Activated CD4-positive, alpha-beta T cell treated with anti-CD3 and anti-CD28 coated beads, Interleukin-2, amount 50 U/mL, for 1 hour (primary cell): ENCODE data around the gene RNU1-1.
"Not testable (repeated sequence)": the region's sequence is repeated elsewhere in the genome, so short reads cannot be mapped to it uniquely, and the experiment has no call there.

Experiments used
- DNase-seq: peaks from one replicate; pipeline ENCODE4 v3.0.0-alpha.2; 2020

RNU1-1 gene

DNA sequence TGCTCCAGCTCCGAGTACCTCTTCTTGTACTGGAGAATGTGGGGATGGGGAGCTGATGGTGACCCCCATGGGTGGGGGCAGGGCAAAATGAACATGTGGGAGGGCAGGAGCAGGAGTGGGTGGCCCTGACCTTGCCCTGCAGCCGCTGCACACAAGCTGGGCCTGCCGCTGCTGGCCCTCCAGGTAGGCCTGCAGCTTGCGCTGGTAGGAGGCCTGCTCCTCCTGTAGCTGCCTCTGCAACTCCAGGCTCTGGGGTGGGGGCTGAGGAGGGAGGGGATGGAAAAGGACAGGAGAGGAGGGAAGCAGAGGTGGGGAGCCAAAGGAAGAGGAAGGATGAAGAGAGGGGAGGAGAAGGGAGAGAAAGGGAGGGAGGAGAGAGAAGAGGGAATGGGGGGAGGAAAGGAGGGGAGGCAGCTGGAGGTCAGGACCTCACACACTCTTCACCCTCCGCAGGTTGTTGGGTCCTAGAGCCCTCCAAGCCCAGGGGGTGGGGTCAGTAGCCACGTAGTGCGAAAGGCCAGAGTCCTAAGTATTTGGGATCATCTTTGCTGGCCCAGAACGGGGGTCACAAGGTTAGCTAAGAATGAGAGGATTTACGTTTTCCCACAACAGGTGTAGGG is 22.9 kb downstream of the RNU1-1 start:
- DNase-seq: no peak

DNA sequence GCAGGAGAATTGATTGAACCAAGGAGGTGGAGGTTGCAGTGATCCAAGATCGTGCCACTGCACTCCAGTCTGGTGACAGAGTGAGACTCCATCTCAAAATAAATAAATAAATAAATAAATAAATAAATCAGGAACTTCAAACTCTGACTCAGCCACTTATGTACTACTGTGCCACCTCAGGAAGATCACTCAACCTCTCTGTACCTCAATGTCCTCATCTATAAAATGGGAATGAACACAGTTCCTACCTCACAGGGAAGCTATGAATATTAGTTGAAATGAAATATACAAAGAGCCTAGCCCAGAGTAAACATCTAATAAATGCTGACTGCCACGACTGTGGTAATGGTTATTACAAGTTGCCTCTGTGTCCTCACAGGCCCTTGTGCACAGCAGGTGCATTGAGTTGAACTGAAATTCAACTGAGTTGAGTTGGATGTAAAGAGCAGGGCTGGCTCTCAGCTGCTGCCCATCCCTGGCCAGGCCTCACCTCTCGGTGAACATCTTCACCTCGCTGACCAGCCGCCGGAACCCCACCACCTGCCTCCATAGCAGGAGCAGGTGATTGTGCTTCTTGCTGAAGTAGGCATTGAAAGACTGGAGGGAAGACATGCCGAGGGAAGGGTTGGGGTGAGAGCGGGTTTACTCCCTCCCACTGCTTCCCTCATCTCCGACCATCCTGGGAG is 24.7 kb downstream of the RNU1-1 start:
- not testable (repeated sequence) for DNase-seq

GRCh38 chr1:16487011-16487410 is 27.1 kb downstream of the RNU1-1 start:
- DNase-seq: not testable (repeated sequence)

DNA sequence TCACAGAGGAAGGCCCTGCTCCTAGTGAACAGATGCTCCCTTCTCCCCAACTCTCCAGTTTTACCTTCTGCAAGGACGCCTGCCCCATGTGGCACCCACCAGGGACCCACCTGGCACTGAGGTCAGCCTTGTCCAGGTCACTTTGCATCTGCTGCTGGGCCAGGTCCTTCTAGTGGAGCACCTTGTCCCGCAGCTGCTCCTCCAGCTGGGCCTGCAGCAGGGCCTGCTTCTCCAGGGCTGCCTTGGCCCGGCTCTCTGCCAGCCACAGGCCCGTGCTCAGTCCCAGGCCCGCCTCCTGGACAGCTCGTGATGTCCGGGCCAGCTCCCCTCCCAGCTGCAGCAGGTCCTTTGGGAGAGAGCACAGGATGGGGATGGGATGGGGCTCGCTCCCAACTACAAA is 27.8 kb downstream of the RNU1-1 start:
- not testable (repeated sequence) for DNase-seq

DNA sequence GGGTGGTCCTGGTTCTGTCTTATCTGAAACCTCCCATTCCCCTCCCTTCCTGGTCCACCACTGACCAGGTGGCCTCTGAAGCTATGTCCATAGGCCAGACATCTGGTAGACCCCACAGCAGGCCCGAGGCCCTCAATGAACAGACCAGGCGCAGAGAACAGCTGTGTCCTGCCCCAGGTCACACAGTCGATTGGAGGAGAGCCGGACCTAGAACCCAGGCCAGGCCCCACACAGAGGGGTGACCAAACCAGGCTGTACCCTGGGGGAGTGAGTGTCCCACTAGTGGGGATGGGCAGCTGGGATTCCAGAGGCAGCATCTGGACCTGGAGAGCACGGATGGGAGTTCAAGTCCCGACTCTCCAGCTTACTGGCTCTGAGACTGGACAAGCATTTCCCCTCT is 29.2 kb downstream of the RNU1-1 start:
- DNase-seq: no peak

- DNase-seq: no peak
These were observed 29.6 kb downstream of the RNU1-1 start for GRCh38 chr1:16484501-16484835.

- DNase-seq: not testable (repeated sequence)
These were observed 30.2 kb downstream of the RNU1-1 start for GRCh38 chr1:16483639-16484500.

DNA sequence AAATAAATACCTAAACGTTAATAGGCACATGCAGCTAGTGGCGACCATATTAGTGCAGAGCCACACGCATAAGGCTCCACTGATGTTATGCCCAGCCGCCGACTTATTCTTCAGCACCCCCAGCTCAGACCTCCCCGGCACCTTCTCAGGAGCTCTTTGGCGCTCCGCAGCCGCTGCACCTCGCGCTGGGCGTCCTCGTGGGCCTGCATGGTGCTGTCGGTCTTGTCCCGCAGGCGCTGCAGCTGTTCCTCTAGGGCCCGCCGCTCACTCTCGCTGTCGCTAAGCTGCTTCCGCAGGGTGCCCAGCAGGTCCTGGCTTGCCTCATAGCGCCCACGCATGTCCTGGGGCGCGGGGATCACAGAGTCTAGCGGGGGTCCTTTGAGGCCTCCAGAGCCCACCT is 30.9 kb downstream of the RNU1-1 start:
- DNase-seq: not testable (repeated sequence)

- DNase-seq: no peak
These were observed 36.0 kb downstream of the RNU1-1 start for GRCh38 chr1:16478091-16478490.

DNA sequence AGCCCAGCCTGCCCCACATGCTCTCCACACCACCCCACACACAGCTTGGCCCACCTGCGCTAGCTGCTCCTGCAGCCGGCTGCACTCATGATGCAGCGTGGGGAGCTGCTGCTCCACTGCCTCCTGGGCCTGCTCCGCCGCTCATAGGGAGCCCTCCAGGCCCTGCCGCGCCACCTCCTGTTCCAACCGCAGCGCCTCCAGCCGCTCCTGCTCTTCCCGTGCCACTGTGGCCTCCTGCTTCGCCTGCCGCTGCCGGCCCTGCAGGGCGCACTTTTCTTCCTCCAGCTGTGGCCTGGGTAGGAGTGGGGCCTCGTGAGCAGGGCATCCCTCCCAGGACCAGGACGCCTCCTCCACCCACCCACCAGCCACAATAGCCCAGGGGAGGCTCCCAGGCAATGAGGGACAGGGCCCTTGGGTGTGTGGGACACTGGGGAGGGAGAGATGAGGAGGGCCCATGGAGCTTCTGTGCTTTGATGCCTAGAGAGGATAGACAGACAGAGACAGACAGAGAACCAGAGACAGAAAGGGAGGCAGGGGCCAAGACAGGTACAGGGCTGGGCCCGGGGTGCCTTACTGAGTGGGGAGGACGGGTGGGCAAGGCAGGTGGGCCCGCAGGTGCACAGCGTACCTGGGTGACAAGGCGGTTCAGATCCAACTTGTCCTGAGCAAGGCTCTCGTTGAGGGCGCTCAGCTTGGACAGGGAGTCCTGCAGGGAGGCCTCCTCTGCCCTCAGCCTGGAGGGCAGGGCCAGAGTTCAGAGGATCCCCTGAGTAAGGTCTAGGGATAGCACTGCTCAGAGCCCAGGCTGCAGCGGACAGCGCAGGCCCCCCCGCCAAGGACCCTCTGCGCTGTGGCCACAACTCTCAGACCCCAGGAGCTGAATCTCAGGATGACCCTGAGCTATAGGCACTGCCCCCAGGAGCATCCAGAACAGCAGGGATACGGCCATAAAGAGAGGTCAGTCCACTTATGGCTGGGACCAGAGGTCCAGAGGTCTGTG is 38.0 kb downstream of the RNU1-1 start:
- DNase-seq: not testable (repeated sequence)

DNA sequence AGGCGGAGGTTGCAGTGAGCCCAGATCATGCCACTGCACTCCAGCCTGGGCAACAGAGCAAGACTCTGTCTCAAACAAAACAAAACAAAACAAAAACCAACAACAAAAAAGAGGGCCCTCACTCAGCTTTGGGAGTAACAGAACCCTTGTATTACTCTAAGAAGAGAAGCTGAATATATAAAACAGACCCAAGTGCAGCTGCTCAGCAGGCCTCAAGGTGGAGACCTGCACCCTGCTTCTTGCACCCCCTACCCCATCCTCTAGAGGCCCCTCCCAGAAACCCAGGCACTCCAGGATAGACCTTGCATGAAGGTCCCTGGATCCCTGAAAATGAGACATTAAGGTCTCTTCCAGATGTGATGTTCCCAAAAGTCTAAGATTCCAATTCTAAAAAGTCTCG is 39.2 kb downstream of the RNU1-1 start:
- DNase-seq: not testable (repeated sequence)

GRCh38 chr1:16474166-16474800 is 39.8 kb downstream of the RNU1-1 start:
- no peak for DNase-seq

DNA sequence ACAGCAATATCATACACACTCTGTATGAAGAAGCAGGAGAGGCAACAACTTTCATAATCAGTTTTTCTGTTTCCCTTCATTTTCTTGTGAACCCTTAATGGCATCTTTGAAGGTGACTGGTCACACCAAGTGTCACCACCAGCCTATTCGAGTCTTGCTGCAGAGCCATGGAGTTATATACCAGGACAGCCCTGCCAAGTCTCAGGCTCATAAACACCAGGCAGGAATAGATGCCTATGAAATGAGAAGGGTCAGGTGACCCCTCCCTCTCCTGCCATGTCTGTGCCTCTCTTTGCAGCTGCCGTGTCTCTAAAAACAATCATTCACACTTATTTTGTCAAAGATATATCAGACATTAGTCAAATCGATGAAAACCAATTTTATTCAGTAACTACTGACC is 45.5 kb downstream of the RNU1-1 start:
- no peak for DNase-seq

DNA sequence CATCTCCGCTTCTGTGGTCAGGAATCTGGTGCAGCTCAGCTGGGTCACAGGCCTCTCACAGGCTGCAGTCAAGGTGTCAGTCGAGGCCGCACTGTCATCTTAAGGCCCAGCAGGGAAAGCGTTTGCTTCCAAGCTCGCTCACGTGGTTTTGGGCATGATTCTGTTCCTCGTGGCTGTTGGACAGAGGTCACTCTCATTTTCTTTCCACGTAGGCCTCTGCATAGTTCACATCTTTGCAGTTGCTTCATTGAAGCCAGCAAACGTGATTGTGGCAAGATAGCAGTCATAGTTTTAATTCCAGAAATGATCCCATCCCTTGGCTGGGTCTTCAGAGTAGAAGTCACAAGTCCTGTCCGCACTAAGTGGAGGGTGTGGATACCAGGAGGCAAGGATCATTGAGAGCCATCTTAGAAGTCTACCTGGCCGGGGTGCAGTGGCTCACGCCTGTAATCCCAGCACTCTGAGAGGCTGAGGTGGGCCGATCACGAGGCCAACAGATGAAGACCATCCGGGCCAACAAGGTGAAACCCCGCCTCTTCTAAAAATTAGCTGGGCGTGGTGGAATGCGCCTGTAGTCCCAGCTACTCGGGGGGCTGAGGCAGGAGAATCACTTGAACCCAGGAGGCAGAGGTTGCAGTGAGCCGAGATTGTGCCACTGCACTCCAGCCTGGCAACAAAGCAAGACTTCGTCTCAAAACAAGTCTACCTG is 49.0 kb downstream of the RNU1-1 start:
- no peak for DNase-seq
